Measurements from ENCODE around the gene TKFC.

- TF ChIP-seq, protein P1, sequence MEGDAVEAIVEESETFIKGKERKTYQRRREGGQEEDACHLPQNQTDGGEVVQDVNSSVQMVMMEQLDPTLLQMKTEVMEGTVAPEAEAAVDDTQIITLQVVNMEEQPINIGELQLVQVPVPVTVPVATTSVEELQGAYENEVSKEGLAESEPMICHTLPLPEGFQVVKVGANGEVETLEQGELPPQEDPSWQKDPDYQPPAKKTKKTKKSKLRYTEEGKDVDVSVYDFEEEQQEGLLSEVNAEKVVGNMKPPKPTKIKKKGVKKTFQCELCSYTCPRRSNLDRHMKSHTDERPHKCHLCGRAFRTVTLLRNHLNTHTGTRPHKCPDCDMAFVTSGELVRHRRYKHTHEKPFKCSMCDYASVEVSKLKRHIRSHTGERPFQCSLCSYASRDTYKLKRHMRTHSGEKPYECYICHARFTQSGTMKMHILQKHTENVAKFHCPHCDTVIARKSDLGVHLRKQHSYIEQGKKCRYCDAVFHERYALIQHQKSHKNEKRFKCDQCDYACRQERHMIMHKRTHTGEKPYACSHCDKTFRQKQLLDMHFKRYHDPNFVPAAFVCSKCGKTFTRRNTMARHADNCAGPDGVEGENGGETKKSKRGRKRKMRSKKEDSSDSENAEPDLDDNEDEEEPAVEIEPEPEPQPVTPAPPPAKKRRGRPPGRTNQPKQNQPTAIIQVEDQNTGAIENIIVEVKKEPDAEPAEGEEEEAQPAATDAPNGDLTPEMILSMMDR (IDR thresholded peaks at IDR 0.05; ENCODE audit: low read depth, low read length, missing input control): no peak
- TF ChIP-seq, protein P2, sequence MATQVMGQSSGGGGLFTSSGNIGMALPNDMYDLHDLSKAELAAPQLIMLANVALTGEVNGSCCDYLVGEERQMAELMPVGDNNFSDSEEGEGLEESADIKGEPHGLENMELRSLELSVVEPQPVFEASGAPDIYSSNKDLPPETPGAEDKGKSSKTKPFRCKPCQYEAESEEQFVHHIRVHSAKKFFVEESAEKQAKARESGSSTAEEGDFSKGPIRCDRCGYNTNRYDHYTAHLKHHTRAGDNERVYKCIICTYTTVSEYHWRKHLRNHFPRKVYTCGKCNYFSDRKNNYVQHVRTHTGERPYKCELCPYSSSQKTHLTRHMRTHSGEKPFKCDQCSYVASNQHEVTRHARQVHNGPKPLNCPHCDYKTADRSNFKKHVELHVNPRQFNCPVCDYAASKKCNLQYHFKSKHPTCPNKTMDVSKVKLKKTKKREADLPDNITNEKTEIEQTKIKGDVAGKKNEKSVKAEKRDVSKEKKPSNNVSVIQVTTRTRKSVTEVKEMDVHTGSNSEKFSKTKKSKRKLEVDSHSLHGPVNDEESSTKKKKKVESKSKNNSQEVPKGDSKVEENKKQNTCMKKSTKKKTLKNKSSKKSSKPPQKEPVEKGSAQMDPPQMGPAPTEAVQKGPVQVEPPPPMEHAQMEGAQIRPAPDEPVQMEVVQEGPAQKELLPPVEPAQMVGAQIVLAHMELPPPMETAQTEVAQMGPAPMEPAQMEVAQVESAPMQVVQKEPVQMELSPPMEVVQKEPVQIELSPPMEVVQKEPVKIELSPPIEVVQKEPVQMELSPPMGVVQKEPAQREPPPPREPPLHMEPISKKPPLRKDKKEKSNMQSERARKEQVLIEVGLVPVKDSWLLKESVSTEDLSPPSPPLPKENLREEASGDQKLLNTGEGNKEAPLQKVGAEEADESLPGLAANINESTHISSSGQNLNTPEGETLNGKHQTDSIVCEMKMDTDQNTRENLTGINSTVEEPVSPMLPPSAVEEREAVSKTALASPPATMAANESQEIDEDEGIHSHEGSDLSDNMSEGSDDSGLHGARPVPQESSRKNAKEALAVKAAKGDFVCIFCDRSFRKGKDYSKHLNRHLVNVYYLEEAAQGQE (IDR thresholded peaks at IDR 0.05): no peak
- TF ChIP-seq MAX (IDR thresholded peaks at IDR 0.05) (no peak), ZBTB33 (IDR thresholded peaks at IDR 0.05) (no peak), RAD21 (IDR thresholded peaks at IDR 0.05) (no peak), TAF1 (conservative IDR thresholded peaks at IDR 0.05) (no peak), NR2F2 (IDR thresholded peaks at IDR 0.05) (no peak)
Measured at GRCh38 chr11:61331651-61332050, 1.4 kb upstream of the TKFC start.
